Suppressor macrophage (primary cell): ENCODE results near the gene RFX7.
A peak's percentile ranks its signal among the peaks of the same experiment; 100 is the strongest.

Source experiments
- DNase-seq, 4 experiments: peaks; one replicate each; pipeline ENCODE4 v3.0.0-alpha.2; 2020 to 2022

The RFX7 gene

DNA sequence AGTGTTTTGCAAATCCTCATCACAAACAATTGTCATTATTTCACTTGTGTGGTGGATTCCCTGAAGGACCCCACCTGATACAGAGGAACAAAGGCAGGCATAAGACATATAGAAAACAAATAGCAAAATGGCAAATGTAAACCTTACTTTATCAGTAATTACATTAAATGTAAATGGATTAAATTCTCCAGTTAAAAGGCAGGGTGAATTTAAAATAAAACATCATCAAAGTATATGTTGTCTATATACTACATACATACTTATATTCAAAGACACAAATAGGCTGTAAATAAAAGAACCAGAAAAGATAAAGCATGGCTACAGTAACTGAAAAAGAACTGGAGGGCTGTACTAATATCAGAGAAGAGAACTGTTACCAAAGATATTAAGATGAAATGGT, 117.3 kb downstream of the RFX7 start:
- no peak for DNase-seq

DNA sequence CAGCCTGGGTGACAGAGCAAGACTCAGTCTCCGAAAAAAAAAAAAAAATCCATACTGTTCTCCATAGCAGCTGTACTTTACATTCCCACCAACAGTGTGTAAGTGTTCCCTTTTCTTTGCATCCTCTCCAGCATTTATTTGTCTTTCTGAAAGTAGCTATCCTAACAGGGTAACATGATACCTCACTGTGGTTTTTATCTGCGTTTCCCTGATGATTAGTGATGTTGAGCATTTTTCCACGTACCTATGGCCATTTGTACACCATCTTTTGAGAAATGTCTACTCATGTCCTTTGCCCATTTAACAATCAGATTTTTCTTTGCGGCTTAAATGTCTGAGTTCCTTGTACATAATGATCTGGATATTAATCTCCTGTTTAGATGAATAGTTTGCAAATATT, 119.3 kb downstream of the RFX7 start:
- no peak for DNase-seq

DNA sequence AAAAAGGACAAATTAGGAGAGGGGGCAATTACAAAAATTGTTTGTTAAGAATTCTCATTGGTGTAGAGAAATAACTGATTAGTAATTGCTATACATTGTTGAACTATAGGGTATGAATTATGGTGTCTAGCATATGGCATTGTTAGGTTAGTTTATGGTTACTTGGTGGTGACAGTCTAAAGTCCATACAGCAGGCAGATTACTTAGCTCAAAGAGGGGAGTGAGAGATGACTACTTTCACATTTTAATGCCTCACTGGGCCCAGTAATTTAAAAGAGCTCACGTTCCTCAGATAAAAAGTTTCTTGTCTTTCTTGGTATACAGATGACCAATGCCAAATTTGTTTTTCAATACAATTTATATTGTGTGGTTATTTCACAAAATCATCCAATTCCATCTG, 137.8 kb downstream of the RFX7 start:
- no peak for DNase-seq

DNA sequence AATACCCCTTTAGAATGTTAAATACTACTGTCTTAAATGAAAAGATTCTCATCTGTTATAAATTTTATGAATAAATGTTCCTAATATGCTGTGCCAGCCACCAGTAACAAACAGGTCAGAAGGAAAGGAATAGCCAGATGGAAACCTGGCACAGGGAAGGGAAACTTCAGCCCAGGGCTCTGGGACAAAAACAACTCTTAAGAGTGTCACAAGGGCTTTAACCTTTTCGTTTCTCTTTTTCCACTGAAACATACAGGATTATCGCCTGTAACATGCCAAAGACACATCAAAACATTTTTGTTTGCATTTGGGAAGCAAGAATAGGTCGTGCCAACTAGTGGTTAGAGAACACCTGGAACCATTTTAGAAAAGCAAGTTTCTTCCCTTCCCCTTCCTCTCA, 141.2 kb downstream of the RFX7 start:
- no peak for DNase-seq

DNA sequence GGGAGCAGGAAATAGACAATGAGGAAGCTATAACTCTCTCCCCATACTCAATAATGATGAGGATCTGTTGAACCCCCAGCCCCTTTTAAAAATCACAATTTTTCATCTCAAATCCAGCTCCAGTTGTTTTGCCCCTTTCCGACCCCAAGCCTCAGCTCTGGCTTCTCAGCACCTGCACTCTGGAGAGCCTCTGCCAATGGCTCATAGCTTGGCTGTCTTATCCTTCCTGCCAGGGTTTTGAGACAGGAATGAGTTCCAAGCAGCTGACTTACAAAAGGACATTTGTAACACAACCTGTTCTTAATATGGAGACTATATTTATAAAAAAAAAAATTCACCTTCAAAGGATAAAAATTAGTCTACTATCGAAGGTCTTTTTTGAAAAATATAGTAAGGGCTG, 144.4 kb downstream of the RFX7 start:
- DNase-seq, result no peak

DNA sequence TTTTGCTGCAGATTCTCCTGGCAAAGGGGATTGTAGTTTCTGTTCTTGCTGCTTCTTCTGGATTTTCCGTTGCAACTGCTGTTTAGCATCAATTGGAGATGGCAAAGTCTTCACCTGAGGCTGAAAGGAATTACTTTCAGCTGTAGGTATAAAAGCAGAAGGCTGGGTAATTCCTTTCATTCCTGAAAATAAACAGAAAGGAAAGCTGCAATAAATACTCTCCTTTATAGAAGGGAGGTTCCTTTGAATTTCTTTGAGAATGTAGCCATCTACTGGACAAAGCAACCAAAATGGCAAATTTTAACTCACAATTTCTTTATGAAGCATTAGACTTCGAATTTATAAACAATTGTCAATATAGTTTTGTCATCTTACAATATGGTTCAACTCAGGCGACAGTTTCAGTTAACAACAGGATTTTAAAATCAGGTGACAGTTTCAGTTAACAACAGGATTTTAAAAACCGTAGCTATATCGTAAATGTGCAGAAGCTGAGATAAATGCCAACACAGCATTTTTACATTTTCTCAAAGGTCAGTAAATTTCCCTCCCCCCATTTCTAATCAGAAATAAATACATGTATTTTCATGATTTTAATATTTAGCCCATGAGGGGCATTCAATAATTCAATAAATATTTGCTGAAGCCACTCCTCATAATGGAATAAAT, 145.3 kb downstream of the RFX7 start:
- DNase-seq, result no peak

DNA sequence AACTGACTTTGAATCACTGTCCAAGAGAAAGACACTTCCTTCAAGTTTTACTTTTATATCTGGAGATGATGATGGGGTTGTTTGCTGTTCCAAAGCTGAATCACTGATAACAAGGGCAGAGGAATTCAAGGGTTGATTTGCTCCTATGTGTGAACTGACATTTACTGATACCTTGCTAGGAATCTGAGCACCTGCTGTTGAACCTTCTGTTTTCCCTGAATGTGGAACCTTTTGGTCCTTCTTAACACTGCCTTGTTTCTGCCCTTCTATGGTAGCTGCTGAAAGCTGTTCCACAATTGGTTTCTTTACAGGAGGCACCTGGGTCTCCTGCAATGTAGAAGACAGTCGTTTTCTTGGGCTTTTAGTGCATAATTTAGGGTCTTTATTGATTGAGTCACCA, 148.3 kb downstream of the RFX7 start:
- no peak for DNase-seq

DNA sequence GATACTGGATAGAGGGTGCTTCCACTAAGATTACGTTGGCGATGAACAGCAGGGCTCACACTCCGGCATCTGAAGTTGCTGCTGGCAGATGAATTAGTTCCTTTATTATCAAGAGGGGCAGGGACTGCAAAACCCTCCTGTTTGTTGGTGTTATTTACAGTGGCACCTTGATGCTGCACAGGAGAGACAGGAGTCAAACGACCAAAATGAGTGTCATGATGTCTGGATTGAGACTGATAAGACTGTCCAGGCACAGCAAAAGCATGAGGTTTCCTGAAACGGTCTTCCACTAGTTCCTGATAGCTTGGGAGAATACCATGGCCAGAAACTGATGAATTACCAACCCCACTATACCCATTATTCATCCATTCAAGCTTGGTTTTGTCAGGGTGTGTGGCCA, 149.5 kb downstream of the RFX7 start:
- no peak for DNase-seq

GRCh38 chr15:56088389-56088788, 155.3 kb downstream of the RFX7 start:
- DNase-seq, result no peak

DNA sequence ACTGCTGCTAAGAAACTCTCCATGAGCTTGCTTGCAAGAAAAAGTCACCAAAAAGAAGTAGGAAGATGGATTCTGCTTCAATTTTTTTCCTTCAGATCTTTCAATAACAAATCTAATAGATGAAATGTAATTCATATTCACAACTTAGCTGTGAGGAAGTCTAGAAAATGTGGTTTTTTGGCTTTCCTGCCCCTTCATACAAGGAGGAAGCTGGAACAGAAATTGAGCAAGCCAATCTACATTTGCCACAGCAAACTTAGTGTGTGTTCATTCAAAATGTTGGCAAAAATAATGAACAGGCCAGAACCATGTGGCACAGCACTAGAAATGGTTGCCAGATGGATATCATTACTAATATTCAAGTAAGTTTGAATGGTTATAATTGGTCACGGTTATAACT, 157.1 kb downstream of the RFX7 start:
- DNase-seq, result peak; percentile 6 to 58 (median 35)

DNA sequence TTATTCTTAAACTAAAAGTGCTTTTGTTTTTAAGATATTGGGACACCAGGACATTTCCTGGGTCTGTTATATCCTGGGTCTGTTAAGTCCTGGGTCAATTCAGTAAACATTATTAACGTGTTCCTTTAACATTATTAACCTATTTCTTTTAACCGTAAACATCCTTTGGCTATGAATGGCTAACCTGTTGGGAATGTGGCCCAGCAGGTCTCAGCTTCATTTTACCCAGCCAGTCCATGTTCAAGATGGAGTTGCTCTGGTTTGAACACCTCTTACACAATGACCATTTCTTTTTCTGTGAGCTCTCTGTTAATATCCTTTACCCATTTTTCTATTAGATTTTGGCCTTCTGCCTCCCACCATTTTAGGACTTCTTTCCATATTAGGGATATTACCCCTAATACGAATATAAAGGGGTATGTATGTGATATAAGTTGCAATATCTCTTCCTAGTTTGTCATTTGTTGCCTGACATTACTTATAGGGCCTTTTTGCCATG, 161.4 kb downstream of the RFX7 start:
- no peak for DNase-seq

DNA sequence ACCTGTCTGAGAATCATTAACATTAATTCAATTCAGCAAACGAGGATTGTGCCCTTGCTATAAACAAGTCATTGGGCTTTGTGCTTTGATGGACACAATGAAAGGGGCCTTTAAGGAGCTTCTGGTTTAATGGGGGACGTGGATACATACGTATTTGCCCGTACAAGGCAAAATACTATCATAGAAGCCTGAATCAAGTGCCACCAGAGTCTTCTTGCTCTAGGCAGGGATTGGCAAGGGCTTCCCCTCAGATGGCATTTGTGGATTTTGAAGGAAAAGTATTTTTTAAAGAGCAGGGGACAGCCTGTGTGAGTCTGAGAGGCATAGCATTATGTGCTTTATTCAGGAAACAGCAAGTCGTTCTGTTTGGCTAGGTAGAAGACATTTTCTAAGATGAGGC, 166.6 kb downstream of the RFX7 start:
- DNase-seq, result no peak

DNA sequence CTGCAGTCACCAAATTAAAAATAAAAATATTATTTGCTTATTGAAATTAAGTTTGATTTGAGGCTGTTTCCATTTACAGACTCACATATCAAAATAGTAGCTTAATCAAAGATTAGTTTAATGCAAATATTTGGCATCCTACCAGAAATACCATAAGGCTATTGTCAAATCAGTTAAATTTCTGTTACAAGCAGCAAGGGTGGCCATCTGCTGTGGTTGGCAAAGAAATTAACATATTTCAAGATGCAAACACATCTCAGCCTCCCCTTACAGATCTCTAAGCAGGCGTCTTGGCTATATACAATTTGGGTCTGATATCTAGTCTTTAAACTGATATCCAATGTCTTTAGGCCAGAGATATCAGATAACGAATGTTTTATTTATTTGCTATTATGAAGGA, 167.0 kb downstream of the RFX7 start:
- DNase-seq, result no peak

- no peak for DNase-seq
Measured at GRCh38 chr15:56074481-56075265, 169.0 kb downstream of the RFX7 start.

DNA sequence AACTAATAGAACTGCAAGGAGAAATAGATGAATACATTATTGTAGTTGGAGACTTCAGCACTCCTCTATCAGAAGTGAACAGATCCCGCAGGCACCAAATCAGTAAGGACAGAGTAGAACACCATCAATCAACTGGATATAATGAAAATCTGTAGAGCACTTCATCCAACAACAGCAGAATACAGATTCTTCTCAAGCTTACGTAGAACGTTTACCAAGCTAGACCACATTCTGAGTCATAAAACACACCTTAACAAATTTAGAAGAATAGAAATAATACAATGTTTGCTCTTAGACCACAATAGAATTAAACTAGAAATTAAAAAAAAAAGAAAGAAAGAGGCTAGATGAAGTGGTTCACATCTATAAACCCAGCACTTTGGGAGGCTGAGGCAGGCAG, 179.5 kb downstream of the RFX7 start:
- no peak for DNase-seq

GRCh38 chr15:56059716-56060115, 184.0 kb downstream of the RFX7 start:
- DNase-seq, result no peak

- DNase-seq, result no peak
Measured at GRCh38 chr15:56058986-56059385, 184.7 kb downstream of the RFX7 start.

GRCh38 chr15:56056626-56057025, 187.1 kb downstream of the RFX7 start:
- no peak for DNase-seq

DNA sequence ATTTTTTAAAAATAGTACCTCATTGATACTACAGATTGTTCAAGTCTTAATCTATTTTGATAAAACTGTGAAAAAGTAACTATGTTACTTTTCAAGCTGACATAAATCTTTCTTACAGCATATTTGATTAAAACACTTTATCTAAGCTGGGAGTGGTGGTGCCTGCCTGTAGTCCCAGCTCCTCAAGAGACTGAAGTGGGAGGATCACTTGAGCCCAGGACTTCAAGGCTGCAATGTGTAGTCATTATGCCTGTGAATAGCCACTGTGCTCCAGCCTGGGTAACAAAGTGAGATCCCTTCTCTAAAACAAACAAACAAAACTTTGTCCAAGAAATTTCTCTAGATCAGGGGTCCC, 190.7 kb downstream of the RFX7 start:
- DNase-seq, result no peak

DNA sequence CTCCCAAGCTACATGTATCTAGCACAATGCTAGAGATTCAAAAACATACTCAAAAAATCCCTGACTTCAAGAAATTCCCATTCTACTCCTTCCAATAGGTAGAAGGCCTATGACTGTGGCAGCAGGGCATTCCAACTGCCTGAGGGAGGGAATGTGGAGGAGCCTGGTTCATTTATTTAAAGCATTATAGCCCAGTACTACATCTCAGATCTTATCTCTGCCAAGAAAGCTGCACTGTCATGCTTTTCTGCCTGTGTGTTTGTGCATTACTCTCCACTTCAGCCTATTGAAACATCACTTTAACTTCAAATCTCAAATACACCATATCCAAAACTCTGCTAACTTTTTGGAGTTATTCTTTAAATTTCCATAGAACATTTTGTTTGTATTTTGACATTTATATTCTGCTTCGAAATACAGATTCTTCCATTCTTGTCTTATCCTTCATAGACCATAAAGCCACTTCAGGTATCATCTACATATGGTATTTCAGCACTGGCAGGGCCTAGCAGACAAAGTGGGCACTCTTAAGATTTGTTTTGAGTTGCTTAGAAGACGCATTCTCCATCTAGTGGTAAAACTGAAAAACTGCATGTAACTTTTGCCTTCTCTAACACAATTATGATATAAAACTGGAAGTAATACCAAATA, 191.2 kb downstream of the RFX7 start:
- peak; percentile 14 to 71 (median 48) for DNase-seq

DNA sequence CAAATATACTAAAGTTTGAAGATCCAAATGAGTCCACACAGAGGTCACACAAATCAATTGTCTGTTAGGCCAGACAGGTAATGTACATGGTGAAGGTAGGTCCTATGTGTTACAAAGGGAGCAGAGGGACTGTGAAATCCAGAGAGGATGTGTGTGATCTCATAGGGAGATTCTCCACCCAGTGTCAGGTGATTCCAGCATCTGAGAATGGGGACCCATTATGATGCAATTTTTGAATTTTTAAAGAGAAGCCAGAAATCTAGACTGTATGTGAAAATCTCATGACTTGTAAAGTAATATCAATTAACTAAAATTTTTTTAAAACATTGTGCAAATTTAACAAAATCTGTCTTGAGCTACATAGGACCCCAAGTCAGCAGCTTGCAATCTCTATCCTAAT, 192.0 kb downstream of the RFX7 start:
- no peak for DNase-seq

DNA sequence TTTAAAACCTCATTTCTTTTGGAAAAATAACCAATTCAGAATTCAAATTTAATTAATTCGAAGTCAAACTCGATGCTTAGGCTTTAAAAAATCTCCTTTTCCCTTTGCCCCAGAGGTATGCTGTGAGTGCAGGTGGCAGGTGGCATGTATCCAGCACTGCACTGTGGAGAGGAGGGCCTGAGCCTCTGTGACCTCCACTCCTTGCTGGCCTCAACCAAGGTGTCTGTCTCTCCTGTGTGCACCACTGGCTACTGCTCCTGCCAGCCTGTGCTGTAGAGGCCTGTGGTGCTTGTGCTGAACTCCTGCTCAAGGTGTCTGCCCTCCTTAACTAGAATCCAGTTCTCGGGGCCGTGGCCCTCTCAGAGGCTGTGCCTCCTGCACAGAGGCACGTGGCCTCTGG, 194.1 kb downstream of the RFX7 start:
- DNase-seq, result no peak

- no peak for DNase-seq
Measured at GRCh38 chr15:56047354-56047753, 196.3 kb downstream of the RFX7 start.
